Natural killer cell (primary cell): ENCODE results near the gene WDR90. TPM values are rescaled to one million over a fixed set of nuclear protein-coding genes. Genes with fewer than 3 reads are reported as not detected.
A peak's percentile ranks its signal among the peaks of the same experiment; 100 is the strongest.

ENCODE experiments used
- ATAC-seq, 3 donors: fragments of 150-1000 bp in 2 of 3; fragments of 200-7000 bp in 1 of 3; cut with Tn5 transposase; 1 replicate in 1 of 3; 2 replicates in 2 of 3; pipeline ENCODE4 v1.10.0; 2021; ENCODE audit warnings: mild to moderate bottlenecking in 2 of 3, moderate library complexity in 2 of 3
- DNase-seq, 2 donors: peaks; one replicate each; pipeline versions ENCODE4 v3.0.0 to v3.0.0-alpha.2; 2013 to 2021; ENCODE audit warnings: mixed read lengths in 1 of 2
- H3K27ac ChIP-seq: one replicate; pipeline ENCODE4 v1.5.1; 2013; ENCODE audit warnings: mild to moderate bottlenecking, low read length
- H3K27me3 ChIP-seq: one replicate; pipeline ENCODE4 v1.6.1; 2013; ENCODE audit warnings: low read length; ENCODE audit not compliant: control insufficient read depth, insufficient read depth
- H3K36me3 ChIP-seq: one replicate; pipeline ENCODE4 v1.6.1; 2013; ENCODE audit warnings: low read length; ENCODE audit not compliant: control insufficient read depth, insufficient read depth
- H3K4me1 ChIP-seq: one replicate; pipeline ENCODE4 v1.6.1; 2013; ENCODE audit warnings: low read length; ENCODE audit not compliant: control insufficient read depth, insufficient read depth
- H3K4me3 ChIP-seq: one replicate; pipeline ENCODE4 v1.5.1; 2013; ENCODE audit warnings: low read length
- H3K9me3 ChIP-seq: one replicate; pipeline ENCODE4 v1.6.1; 2013; ENCODE audit warnings: low read length; ENCODE audit not compliant: control insufficient read depth, insufficient read depth
- H3K27ac Mint-ChIP-seq, 2 donors: one replicate each; pipeline ENCODE4 v1.8.0; 2022; ENCODE audit warnings: mild to moderate bottlenecking in 2 of 2, mixed read lengths in 2 of 2, moderate library complexity in 1 of 2
- H3K27me3 Mint-ChIP-seq, 2 donors: one replicate each; pipeline ENCODE4 v1.8.0; 2022; ENCODE audit warnings: low read depth in 2 of 2, mixed read lengths in 2 of 2
- H3K36me3 Mint-ChIP-seq: one replicate; pipeline ENCODE4 v1.8.0; 2022; ENCODE audit warnings: mixed read lengths
- H3K4me1 Mint-ChIP-seq, 2 donors: one replicate each; pipeline ENCODE4 v1.8.0; 2022; ENCODE audit warnings: mixed read lengths in 2 of 2
- H3K4me3 Mint-ChIP-seq: one replicate; pipeline ENCODE4 v1.8.0; 2022; ENCODE audit warnings: mild to moderate bottlenecking, moderate library complexity, mixed read lengths
- H3K9me3 Mint-ChIP-seq, 2 donors: one replicate each; pipeline ENCODE4 v1.8.0; 2022; ENCODE audit warnings: mixed read lengths in 2 of 2
- WGBS: methylation state at CpG from one replicate; pipeline ENCODE4 v1.1.7; 2013; ENCODE audit warnings: missing lambda C conversion rate; ENCODE audit not compliant: insufficient coverage; 5-methylcytosine and 5-hydroxymethylcytosine counted together
- intact Hi-C: fragments of 100-400 bp; cut with micrococcal nuclease; formaldehyde crosslinking; loops from one replicate; pipeline ENCODE4 v1.14.2; 2022
- total RNA-seq, 4 donors: library from RNA; stranded (reverse); fragments of 120-200 nt in 1 of 4; gene quantifications; one replicate each; pipeline versions ENCODE4 v1.2.3 to v1.2.4, GENCODE V29; 2013 to 2022
- TF ChIP-seq, protein P1 (sequence below): fragments of 200-600 bp; IDR thresholded peaks from one replicate; pipeline ENCODE4 v1.8.0; 2022; ENCODE audit warnings: antibody characterized with exemption

WDR90 gene
- total RNA-seq, 3 donors from 2014 or later (not counting 1 experiment from before 2014, with no cell fraction given) = 16.7 to 22.8 (median 20.2) TPM

GRCh38 chr16:704047-704446 lies 54.9 kb downstream of the WDR90 start:
- WGBS = 61% methylated on average over 7 of the region's 7 CpGs
- intact Hi-C loops = no loop called here
- TF ChIP-seq, protein P1, sequence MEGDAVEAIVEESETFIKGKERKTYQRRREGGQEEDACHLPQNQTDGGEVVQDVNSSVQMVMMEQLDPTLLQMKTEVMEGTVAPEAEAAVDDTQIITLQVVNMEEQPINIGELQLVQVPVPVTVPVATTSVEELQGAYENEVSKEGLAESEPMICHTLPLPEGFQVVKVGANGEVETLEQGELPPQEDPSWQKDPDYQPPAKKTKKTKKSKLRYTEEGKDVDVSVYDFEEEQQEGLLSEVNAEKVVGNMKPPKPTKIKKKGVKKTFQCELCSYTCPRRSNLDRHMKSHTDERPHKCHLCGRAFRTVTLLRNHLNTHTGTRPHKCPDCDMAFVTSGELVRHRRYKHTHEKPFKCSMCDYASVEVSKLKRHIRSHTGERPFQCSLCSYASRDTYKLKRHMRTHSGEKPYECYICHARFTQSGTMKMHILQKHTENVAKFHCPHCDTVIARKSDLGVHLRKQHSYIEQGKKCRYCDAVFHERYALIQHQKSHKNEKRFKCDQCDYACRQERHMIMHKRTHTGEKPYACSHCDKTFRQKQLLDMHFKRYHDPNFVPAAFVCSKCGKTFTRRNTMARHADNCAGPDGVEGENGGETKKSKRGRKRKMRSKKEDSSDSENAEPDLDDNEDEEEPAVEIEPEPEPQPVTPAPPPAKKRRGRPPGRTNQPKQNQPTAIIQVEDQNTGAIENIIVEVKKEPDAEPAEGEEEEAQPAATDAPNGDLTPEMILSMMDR = no peak
- Histone ChIP-seq H3K27ac (no peak overlapping the region), H3K27me3 (peaks cover 54% of the 10 kb centered on the region), H3K9me3 (peaks cover 3% of the 10 kb centered on the region), H3K4me1 (peaks cover 24% of the 10 kb centered on the region), H3K4me3 (no peak overlapping the region), H3K36me3 (no peaks in the 10 kb centered on the region)
- H3K27me3 Mint-ChIP-seq = peaks cover 19 to 27% of the 10 kb centered on the region in 2 donors
- DNase-seq (no peak), ATAC-seq (no peak)
- H3K4me3 Mint-ChIP-seq = no peak overlapping the region
- no peaks in the 10 kb centered on the region for H3K36me3 Mint-ChIP-seq
- no peaks in the 10 kb centered on the region for H3K4me1 Mint-ChIP-seq
- H3K9me3 Mint-ChIP-seq = no peaks in the 10 kb centered on the region
- no peak overlapping the region for H3K27ac Mint-ChIP-seq

GRCh38 chr16:704552-705380 lies 55.6 kb downstream of the WDR90 start:
- peaks cover 19 to 27% of the 10 kb centered on the region in 2 donors for H3K27me3 Mint-ChIP-seq
- intact Hi-C loops = no loop called here
- H3K27me3 ChIP-seq = peaks cover 56% of the 10 kb centered on the region
- WGBS = 21% methylated on average over 46 of the region's 50 CpGs
- DNase-seq (no peak), ATAC-seq (no peak)
- no peak overlapping the region for H3K4me3 ChIP-seq
- no peak overlapping the region for H3K4me3 Mint-ChIP-seq
- H3K27ac Mint-ChIP-seq = no peak overlapping the region
- peaks cover 16% of the 10 kb centered on the region for H3K4me1 ChIP-seq
- no peak overlapping the region for H3K27ac ChIP-seq
- no peaks in the 10 kb centered on the region for H3K36me3 Mint-ChIP-seq
- H3K9me3 ChIP-seq = peaks cover 3% of the 10 kb centered on the region
- no peaks in the 10 kb centered on the region for H3K9me3 Mint-ChIP-seq
- TF ChIP-seq, protein P1 = no peak
- H3K36me3 ChIP-seq = no peaks in the 10 kb centered on the region
- no peaks in the 10 kb centered on the region for H3K4me1 Mint-ChIP-seq

- Histone ChIP-seq H3K27me3 (peaks cover 54% of the 10 kb centered on the region), H3K27ac (no peak within 1 kb of the TSS), H3K4me3 (no peak within 1 kb of the TSS), H3K4me1 (peaks cover 9% of the 10 kb centered on the region), H3K9me3 (no peaks in the 10 kb centered on the region), H3K36me3 (no peaks in the 10 kb centered on the region)
- no peak for DNase-seq
- H3K9me3 Mint-ChIP-seq = no peaks in the 10 kb centered on the region
- peak in 1 of 3 donors; percentile 21 for ATAC-seq
- H3K27ac Mint-ChIP-seq = no peak within 1 kb of the TSS
- H3K27me3 Mint-ChIP-seq = peaks cover 19 to 24% of the 10 kb centered on the region in 2 donors
- intact Hi-C loops = no loop called here
- H3K4me1 Mint-ChIP-seq = no peaks in the 10 kb centered on the region
- WGBS = 1% methylated on average over 115 of the region's 115 CpGs
- TF ChIP-seq, protein P1 = no peak
- H3K36me3 Mint-ChIP-seq = no peaks in the 10 kb centered on the region
- no peak within 1 kb of the TSS for H3K4me3 Mint-ChIP-seq
Measured at GRCh38 chr16:705431-706188, 56.4 kb downstream of the WDR90 start, which contains the start of gene FBXL16. Gene FBXL16 (minus strand): TSS chr16:705801. CDS start chr16:697405, 8,396 bp downstream.
